Measurements from ENCODE around the gene SLC25A33. TPM values are rescaled to one million over a fixed set of nuclear protein-coding genes. Genes with fewer than 3 reads are reported as not detected.

The SLC25A33 gene
- total and polyA plus RNA-seq, 3 experiments from 2014 or later: 6.5 to 12.9 (median 12.8) TPM

GRCh38 chr1:9544926-9545325, 5.7 kb downstream of the SLC25A33 start:
- Mint-ChIP-seq H3K27ac (peak overlapping the region in 4 of 8 donors; percentile 10 to 47 (median 22)), H3K4me1 (peaks cover 24 to 33% (median 31%) of the 10 kb centered on the region in 3 donors), H3K36me3 (peaks cover 0 to 2% (median 0%) of the 10 kb centered on the region in 3 donors), H3K9me3 (no peaks in the 10 kb centered on the region), H3K4me3 (no peak overlapping the region), H3K27me3 (no peaks in the 10 kb centered on the region)
- no peaks in the 10 kb centered on the region for H3K36me3 ChIP-seq (ENCODE audit: insufficient read depth, low read length)
- H3K27ac ChIP-seq (ENCODE audit: low read depth, low read length): no peak overlapping the region
- POLR2A ChIA-PET: no interaction called here
- H3K9me3 ChIP-seq (ENCODE audit: low read length): no peaks in the 10 kb centered on the region
- DNase-seq: no peak
- H3K4me3 ChIP-seq (ENCODE audit: low read length): no peak overlapping the region
- no peaks in the 10 kb centered on the region for H3K27me3 ChIP-seq (ENCODE audit: insufficient read depth, low read length, poor library complexity, severe bottlenecking)
- CTCF ChIA-PET: no interaction called here
- peaks cover 10% of the 10 kb centered on the region for H3K4me1 ChIP-seq (ENCODE audit: insufficient read depth, low read length)

GRCh38 chr1:9549955-9550546, 10.8 kb downstream of the SLC25A33 start:
- DNase-seq: no peak
- Histone ChIP-seq H3K27me3 (ENCODE audit: insufficient read depth, low read length, poor library complexity, severe bottlenecking) (no peaks in the 10 kb centered on the region), H3K4me3 (ENCODE audit: low read length) (no peak overlapping the region), H3K27ac (ENCODE audit: low read depth, low read length) (no peak overlapping the region), H3K4me1 (ENCODE audit: insufficient read depth, low read length) (no peaks in the 10 kb centered on the region), H3K9me3 (ENCODE audit: low read length) (no peaks in the 10 kb centered on the region), H3K36me3 (ENCODE audit: insufficient read depth, low read length) (no peaks in the 10 kb centered on the region)
- ChIA-PET POLR2A (no interaction called here), CTCF (interaction anchor here (1.1 kb wide), 1 partner anchor 23 kb away, joined by 3 read pairs; no protein-coding TSS in a partner anchor)
- no peak overlapping the region for H3K4me3 Mint-ChIP-seq
- H3K27ac Mint-ChIP-seq: peak overlapping the region in 1 of 8 donors; percentile 33
- peaks cover 9 to 21% (median 10%) of the 10 kb centered on the region in 3 donors for H3K4me1 Mint-ChIP-seq
- no peaks in the 10 kb centered on the region for H3K27me3 Mint-ChIP-seq
- no peaks in the 10 kb centered on the region for H3K9me3 Mint-ChIP-seq
- H3K36me3 Mint-ChIP-seq: peaks cover 4 to 12% (median 4%) of the 10 kb centered on the region in 3 donors

DNA sequence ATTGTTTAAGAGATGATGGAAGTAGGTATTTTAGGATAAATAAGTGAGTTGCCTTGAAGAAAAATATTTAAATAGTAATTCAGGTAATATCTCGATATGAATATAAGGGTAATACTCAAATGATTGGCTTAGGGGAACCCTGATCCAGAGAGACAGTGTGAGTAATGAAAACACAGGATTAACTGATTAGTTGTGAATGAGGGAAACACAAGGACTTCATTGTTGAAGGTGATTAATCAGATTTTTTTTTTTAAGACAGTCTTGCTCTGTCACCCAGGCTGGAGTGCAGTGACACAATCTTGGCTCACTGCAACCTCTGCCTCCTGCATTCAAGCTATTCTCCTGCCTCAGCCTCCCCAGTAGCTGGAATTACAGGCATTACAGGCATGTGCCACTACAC, 12.7 kb downstream of the SLC25A33 start:
- no peak overlapping the region for H3K4me3 ChIP-seq (ENCODE audit: low read length)
- ChIA-PET POLR2A (no interaction called here), CTCF (no interaction called here)
- Mint-ChIP-seq H3K36me3 (peaks cover 8 to 27% (median 10%) of the 10 kb centered on the region in 3 donors), H3K9me3 (no peaks in the 10 kb centered on the region), H3K27ac (peak overlapping the region in 2 of 8 donors; percentile 24 to 57), H3K27me3 (no peaks in the 10 kb centered on the region), H3K4me1 (peaks cover 3 to 15% (median 7%) of the 10 kb centered on the region in 3 donors), H3K4me3 (no peak overlapping the region)
- no peaks in the 10 kb centered on the region for H3K4me1 ChIP-seq (ENCODE audit: insufficient read depth, low read length)
- DNase-seq: no peak
- no peak overlapping the region for H3K27ac ChIP-seq (ENCODE audit: low read depth, low read length)
- peaks cover 12% of the 10 kb centered on the region for H3K36me3 ChIP-seq (ENCODE audit: insufficient read depth, low read length)
- H3K27me3 ChIP-seq (ENCODE audit: insufficient read depth, low read length, poor library complexity, severe bottlenecking): no peaks in the 10 kb centered on the region
- H3K9me3 ChIP-seq (ENCODE audit: low read length): no peaks in the 10 kb centered on the region

- Histone ChIP-seq H3K27me3 (ENCODE audit: insufficient read depth, low read length, poor library complexity, severe bottlenecking) (no peaks in the 10 kb centered on the region), H3K4me3 (ENCODE audit: low read length) (no peak overlapping the region), H3K4me1 (ENCODE audit: insufficient read depth, low read length) (peaks cover 8% of the 10 kb centered on the region), H3K27ac (ENCODE audit: low read depth, low read length) (no peak overlapping the region), H3K36me3 (ENCODE audit: insufficient read depth, low read length) (peaks cover 12% of the 10 kb centered on the region), H3K9me3 (ENCODE audit: low read length) (no peaks in the 10 kb centered on the region)
- H3K27me3 Mint-ChIP-seq: no peaks in the 10 kb centered on the region
- DNase-seq: no peak
- H3K4me1 Mint-ChIP-seq: peaks cover 13 to 25% (median 15%) of the 10 kb centered on the region in 3 donors
- H3K9me3 Mint-ChIP-seq: no peaks in the 10 kb centered on the region
- H3K4me3 Mint-ChIP-seq: no peak overlapping the region
- H3K27ac Mint-ChIP-seq: no peak overlapping the region
- ChIA-PET POLR2A (no interaction called here), CTCF (interaction anchor here (1.6 kb wide), 1 partner anchor 34 kb away, joined by 4 read pairs; no protein-coding TSS in a partner anchor)
- peaks cover 10 to 42% (median 12%) of the 10 kb centered on the region in 3 donors for H3K36me3 Mint-ChIP-seq
These were observed 14.5 kb downstream of the SLC25A33 start for GRCh38 chr1:9553736-9554144.

GRCh38 chr1:9555942-9556341, 16.7 kb downstream of the SLC25A33 start:
- Mint-ChIP-seq H3K36me3 (peaks cover 10 to 48% (median 13%) of the 10 kb centered on the region in 3 donors), H3K27ac (no peak overlapping the region), H3K9me3 (no peaks in the 10 kb centered on the region), H3K4me1 (peaks cover 23 to 34% (median 28%) of the 10 kb centered on the region in 3 donors), H3K4me3 (no peak overlapping the region), H3K27me3 (no peaks in the 10 kb centered on the region)
- Histone ChIP-seq H3K4me3 (ENCODE audit: low read length) (no peak overlapping the region), H3K36me3 (ENCODE audit: insufficient read depth, low read length) (peaks cover 12% of the 10 kb centered on the region), H3K27me3 (ENCODE audit: insufficient read depth, low read length, poor library complexity, severe bottlenecking) (no peaks in the 10 kb centered on the region), H3K9me3 (ENCODE audit: low read length) (no peaks in the 10 kb centered on the region), H3K4me1 (ENCODE audit: insufficient read depth, low read length) (peaks cover 21% of the 10 kb centered on the region), H3K27ac (ENCODE audit: low read depth, low read length) (no peak overlapping the region)
- ChIA-PET POLR2A (no interaction called here), CTCF (no interaction called here)
- no peak for DNase-seq

DNA sequence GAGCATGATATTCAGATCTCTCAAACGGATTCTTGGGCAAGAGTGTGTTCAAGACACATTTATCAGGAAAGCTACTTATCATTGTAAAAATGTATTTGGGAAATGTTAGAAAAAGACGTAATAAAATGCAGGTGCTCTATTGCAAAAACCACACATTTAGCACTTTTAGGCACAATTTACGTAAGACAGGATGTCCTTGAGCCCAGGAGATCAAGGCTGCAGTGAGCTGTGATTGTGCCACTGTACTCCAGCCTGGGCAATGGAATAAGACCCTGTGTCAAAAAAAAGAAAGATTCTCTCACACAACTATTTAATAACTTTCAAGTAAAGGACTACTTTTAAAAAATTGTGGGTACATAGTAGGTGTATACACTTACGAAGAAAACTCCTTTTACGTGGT, 18.4 kb downstream of the SLC25A33 start:
- no peak for DNase-seq
- ChIA-PET CTCF (interaction anchor here (1.1 to 1.9 kb wide), 3 partner anchors 11 to 317 kb away, joined by 3 to 4 read pairs (median 3); no protein-coding TSS in a partner anchor), POLR2A (no interaction called here)
- H3K36me3 Mint-ChIP-seq: peaks cover 10 to 49% (median 13%) of the 10 kb centered on the region in 3 donors
- H3K36me3 ChIP-seq (ENCODE audit: insufficient read depth, low read length): peaks cover 12% of the 10 kb centered on the region
- no peaks in the 10 kb centered on the region for H3K27me3 Mint-ChIP-seq
- H3K9me3 Mint-ChIP-seq: no peaks in the 10 kb centered on the region
- no peak overlapping the region for H3K4me3 Mint-ChIP-seq
- H3K27ac ChIP-seq (ENCODE audit: low read depth, low read length): no peak overlapping the region
- H3K27me3 ChIP-seq (ENCODE audit: insufficient read depth, low read length, poor library complexity, severe bottlenecking): no peaks in the 10 kb centered on the region
- H3K27ac Mint-ChIP-seq: peak overlapping the region in 2 of 8 donors; percentile 7 to 33
- H3K4me1 ChIP-seq (ENCODE audit: insufficient read depth, low read length): peaks cover 21% of the 10 kb centered on the region
- no peaks in the 10 kb centered on the region for H3K9me3 ChIP-seq (ENCODE audit: low read length)
- H3K4me3 ChIP-seq (ENCODE audit: low read length): no peak overlapping the region
- H3K4me1 Mint-ChIP-seq: peaks cover 23 to 35% (median 34%) of the 10 kb centered on the region in 3 donors

DNA sequence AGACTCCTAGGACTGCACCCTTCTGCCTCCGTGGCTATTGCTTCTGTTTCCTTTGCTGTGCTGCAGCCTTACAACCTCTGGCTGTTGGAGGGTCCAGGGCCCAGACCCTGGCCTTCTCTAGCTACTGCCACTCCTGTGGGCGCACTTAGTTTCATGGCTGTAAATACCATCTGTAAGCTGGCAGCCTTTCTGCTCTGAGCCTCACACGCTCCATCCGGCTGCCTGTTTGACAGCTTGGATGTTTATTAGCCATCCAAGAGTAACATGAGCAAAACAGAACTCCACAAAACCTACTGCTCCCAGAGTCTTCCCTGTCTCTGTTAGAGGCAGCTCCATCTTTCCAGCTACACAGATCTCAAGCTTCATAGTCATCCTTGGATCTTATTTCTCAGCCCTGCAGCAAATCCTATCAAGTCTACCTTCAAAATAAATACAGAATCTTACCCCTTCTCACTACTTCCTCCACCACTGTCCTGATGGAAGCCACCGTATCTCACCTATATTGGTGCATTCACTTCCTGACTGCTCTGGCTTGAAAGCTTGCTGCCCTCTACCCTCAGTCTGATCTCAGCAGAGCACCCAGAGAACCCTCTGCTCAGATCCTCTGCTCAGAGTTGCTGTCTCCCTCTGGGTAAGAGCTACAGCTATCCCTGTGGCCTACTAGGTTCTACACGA, 19.1 kb downstream of the SLC25A33 start:
- peaks cover 23 to 39% (median 33%) of the 10 kb centered on the region in 3 donors for H3K4me1 Mint-ChIP-seq
- Histone ChIP-seq H3K36me3 (ENCODE audit: insufficient read depth, low read length) (peaks cover 12% of the 10 kb centered on the region), H3K9me3 (ENCODE audit: low read length) (no peaks in the 10 kb centered on the region), H3K27me3 (ENCODE audit: insufficient read depth, low read length, poor library complexity, severe bottlenecking) (no peaks in the 10 kb centered on the region), H3K27ac (ENCODE audit: low read depth, low read length) (no peak overlapping the region), H3K4me1 (ENCODE audit: insufficient read depth, low read length) (peaks cover 21% of the 10 kb centered on the region), H3K4me3 (ENCODE audit: low read length) (no peak overlapping the region)
- no peaks in the 10 kb centered on the region for H3K27me3 Mint-ChIP-seq
- no peak for DNase-seq
- H3K9me3 Mint-ChIP-seq: no peaks in the 10 kb centered on the region
- peak overlapping the region in 6 of 8 donors; percentile 1 to 95 (median 53) for H3K27ac Mint-ChIP-seq
- H3K36me3 Mint-ChIP-seq: peaks cover 10 to 52% (median 13%) of the 10 kb centered on the region in 3 donors
- ChIA-PET POLR2A (no interaction called here), CTCF (interaction anchor here (1.4 to 1.9 kb wide), 2 partner anchors 12 to 57 kb away, joined by 3 to 4 read pairs; no protein-coding TSS in a partner anchor)
- H3K4me3 Mint-ChIP-seq: peak overlapping the region in 3 of 7 donors; percentile 13 to 52 (median 43)

- peaks cover 12% of the 10 kb centered on the region for H3K36me3 ChIP-seq (ENCODE audit: insufficient read depth, low read length)
- ChIA-PET POLR2A (no interaction called here), CTCF (interaction anchor here (0.9 kb wide), 1 partner anchor 11 kb away, joined by 3 read pairs; no protein-coding TSS in a partner anchor)
- no peaks in the 10 kb centered on the region for H3K27me3 ChIP-seq (ENCODE audit: insufficient read depth, low read length, poor library complexity, severe bottlenecking)
- no peaks in the 10 kb centered on the region for H3K27me3 Mint-ChIP-seq
- no peaks in the 10 kb centered on the region for H3K9me3 ChIP-seq (ENCODE audit: low read length)
- peaks cover 21% of the 10 kb centered on the region for H3K4me1 ChIP-seq (ENCODE audit: insufficient read depth, low read length)
- no peak overlapping the region for H3K4me3 ChIP-seq (ENCODE audit: low read length)
- H3K27ac Mint-ChIP-seq: peak overlapping the region in 6 of 8 donors; percentile 25 to 95 (median 75)
- H3K36me3 Mint-ChIP-seq: peaks cover 6 to 48% (median 9%) of the 10 kb centered on the region in 3 donors
- no peak overlapping the region for H3K27ac ChIP-seq (ENCODE audit: low read depth, low read length)
- no peak for DNase-seq
- H3K9me3 Mint-ChIP-seq: no peaks in the 10 kb centered on the region
- H3K4me1 Mint-ChIP-seq: peaks cover 21 to 39% (median 31%) of the 10 kb centered on the region in 3 donors
- peak overlapping the region in 3 of 7 donors; percentile 9 to 65 (median 12) for H3K4me3 Mint-ChIP-seq
These were observed 19.8 kb downstream of the SLC25A33 start for GRCh38 chr1:9558946-9559545.

Data from CD8-positive, alpha-beta memory T cell (primary cell).